GM12892 (cell line): ENCODE data around the gene IQGAP2.

Experiments
- POLR2A ChIP-seq: IDR thresholded peaks from 2 replicates; pipeline ENCODE4 v1.6.1; 2011; ENCODE audit warnings: low read depth, low read length, control low read depth
- POLR2AphosphoS5 ChIP-seq: IDR thresholded peaks from 2 replicates; pipeline ENCODE4 v1.6.1; 2011; ENCODE audit warnings: low read depth, low read length, control low read depth
- TAF1 ChIP-seq: IDR thresholded peaks from 2 replicates; pipeline ENCODE4 v1.6.1; 2011; ENCODE audit warnings: low read depth, mild to moderate bottlenecking, control low read depth, low read length, borderline replicate concordance

GRCh38 chr5:76732405-76733048 is 329.4 kb downstream of the IQGAP2 start:
- TF ChIP-seq TAF1 (no peak), POLR2A (peak; percentile 31; the same call in 1 of the 2 replicates), POLR2AphosphoS5 (no peak)
